Liver (tissue), 9 donors: ENCODE results near the gene CHST12. TPM values are rescaled to one million over a fixed set of nuclear protein-coding genes. Genes with fewer than 3 reads are reported as not detected.

Experiments
- DNase-seq: peaks from one replicate; pipeline ENCODE4 v3.0.0-alpha.2; 2017; ENCODE audit warnings: low spot score
- H3K27ac ChIP-seq, 2 donors: one replicate each; pipeline ENCODE4 v1.7.0; 2013; ENCODE audit warnings: inconsistent platforms in 2 of 2, low read length in 2 of 2, control low read depth in 1 of 2, low read depth in 1 of 2, mild to moderate bottlenecking in 1 of 2
- H3K27me3 ChIP-seq, 4 donors: one replicate each; pipeline versions ENCODE4 v1.6.1 to v1.7.0; 2013; ENCODE audit warnings: low read length in 3 of 4, inconsistent platforms in 1 of 4, mild to moderate bottlenecking in 1 of 4, moderate library complexity in 1 of 4; ENCODE audit not compliant: control insufficient read depth in 4 of 4, insufficient read depth in 4 of 4
- H3K36me3 ChIP-seq, 4 donors: one replicate each; pipeline versions ENCODE4 v1.6.1 to v1.7.0; 2013; ENCODE audit warnings: low read length in 3 of 4, mild to moderate bottlenecking in 3 of 4, low read depth in 1 of 4, moderate library complexity in 1 of 4; ENCODE audit not compliant: control insufficient read depth in 4 of 4, insufficient read depth in 3 of 4
- H3K4me1 ChIP-seq, 4 donors: one replicate each; pipeline versions ENCODE4 v1.6.1 to v1.7.0; 2013; ENCODE audit warnings: low read length in 3 of 4, mild to moderate bottlenecking in 3 of 4, moderate library complexity in 1 of 4; ENCODE audit not compliant: control insufficient read depth in 4 of 4, insufficient read depth in 4 of 4
- H3K4me3 ChIP-seq, 3 donors: one replicate each; pipeline versions ENCODE4 v1.6.1 to v1.7.0; 2013; ENCODE audit warnings: low read length in 3 of 3, control low read depth in 1 of 3, low read depth in 1 of 3, mild to moderate bottlenecking in 1 of 3
- H3K9ac ChIP-seq, 2 donors: one replicate each; pipeline ENCODE4 v1.7.0; 2013; ENCODE audit warnings: low read length in 2 of 2, mild to moderate bottlenecking in 2 of 2, moderate library complexity in 2 of 2, control low read depth in 1 of 2, low read depth in 1 of 2
- H3K9me3 ChIP-seq, 4 donors: one replicate each; pipeline versions ENCODE4 v1.6.1 to v1.7.0; 2013; ENCODE audit warnings: low read length in 3 of 4; ENCODE audit not compliant: control insufficient read depth in 4 of 4
- ATF3 ChIP-seq: IDR thresholded peaks from 2 replicates; pipeline ENCODE4 v1.6.1; 2016; ENCODE audit warnings: antibody characterized with exemption
- CTCF ChIP-seq: fragments of 150-350 bp; IDR thresholded peaks from 2 replicates; pipeline ENCODE4 v1.5.1; 2017; ENCODE audit warnings: improper control_type of control experiment, low read depth, low read length; ENCODE audit not compliant: missing input control
- EGR1 ChIP-seq, 2 donors: IDR thresholded peaks; 2 replicates each; pipeline ENCODE4 v1.6.1; 2016 to 2018; ENCODE audit warnings: antibody characterized with exemption in 2 of 2, low read depth in 2 of 2
- FOXA1 ChIP-seq: IDR thresholded peaks from 2 replicates; pipeline ENCODE4 v1.6.1; 2016; ENCODE audit warnings: antibody characterized with exemption
- FOXA2 ChIP-seq: IDR thresholded peaks from 2 replicates; pipeline ENCODE4 v1.6.1; 2016; ENCODE audit warnings: antibody characterized with exemption
- GABPA ChIP-seq, 2 donors: IDR thresholded peaks in 1 of 2; conservative IDR thresholded peaks in 1 of 2; 2 replicates each; pipeline ENCODE4 v1.6.1; 2016; ENCODE audit warnings: antibody characterized with exemption in 2 of 2, mild to moderate bottlenecking in 1 of 2, moderate library complexity in 1 of 2
- HNF4A ChIP-seq, 2 donors: conservative IDR thresholded peaks; 2 replicates each; pipeline ENCODE4 v1.6.1; 2016; ENCODE audit warnings: antibody characterized with exemption in 2 of 2, mild to moderate bottlenecking in 2 of 2
- HNF4G ChIP-seq: IDR thresholded peaks from 2 replicates; pipeline ENCODE4 v1.6.1; 2016; ENCODE audit warnings: antibody characterized with exemption
- JUND ChIP-seq, 2 donors: IDR thresholded peaks; 2 replicates each; pipeline ENCODE4 v1.6.1; 2016; ENCODE audit warnings: antibody characterized with exemption in 2 of 2
- MAX ChIP-seq: IDR thresholded peaks from 2 replicates; pipeline ENCODE4 v1.6.1; 2016; ENCODE audit warnings: antibody characterized with exemption
- NR2F2 ChIP-seq: IDR thresholded peaks from 2 replicates; pipeline ENCODE4 v1.6.1; 2016; ENCODE audit warnings: antibody characterized with exemption
- RAD21 ChIP-seq, 2 donors: IDR thresholded peaks; 2 replicates each; pipeline ENCODE4 v1.6.1; 2016; ENCODE audit warnings: antibody characterized with exemption in 2 of 2, mild to moderate bottlenecking in 2 of 2
- REST ChIP-seq: IDR thresholded peaks from 2 replicates; pipeline ENCODE4 v1.6.1; 2016; ENCODE audit warnings: antibody characterized with exemption, mild to moderate bottlenecking
- RXRA ChIP-seq, 2 donors: IDR thresholded peaks; 2 replicates each; pipeline ENCODE4 v1.6.1; 2017 to 2018; ENCODE audit warnings: antibody characterized with exemption in 2 of 2, mild to moderate bottlenecking in 1 of 2
- SP1 ChIP-seq: IDR thresholded peaks from 2 replicates; pipeline ENCODE4 v1.6.1; 2018; ENCODE audit warnings: antibody characterized with exemption, mild to moderate bottlenecking
- TAF1 ChIP-seq: conservative IDR thresholded peaks from 2 replicates; pipeline ENCODE4 v1.6.1; 2016; ENCODE audit warnings: antibody characterized with exemption, mild to moderate bottlenecking
- YY1 ChIP-seq: IDR thresholded peaks from 2 replicates; pipeline ENCODE4 v1.6.1; 2016; ENCODE audit warnings: antibody characterized with exemption, mild to moderate bottlenecking
- WGBS: extraction: QIAGEN DNeasy Blood & Tissue Kit; methylation state at CpG from one replicate; pipeline ENCODE4 v1.1.7; 2013; 5-methylcytosine and 5-hydroxymethylcytosine counted together
- polyA plus RNA-seq, 2 donors: library from polyadenylated mRNA; stranded (reverse) in 1 of 2; unstranded in 1 of 2; fragments of 200-250 nt in 1 of 2; fragments of >200 nt in 1 of 2; fragmentation: Nextera tagmentation in 1 of 2; extraction: Ambion mirVana in 1 of 2; gene quantifications; one replicate each; pipeline versions ENCODE4 v1.2.1 to v1.2.3, GENCODE V29; 2013 to 2015
- total RNA-seq, 2 donors: library from RNA; depleted of rRNA; stranded (reverse); fragments of >200 nt; gene quantifications; one replicate each; pipeline ENCODE4 v1.2.3, GENCODE V29; 2014
- TF ChIP-seq, protein P1 (sequence below): IDR thresholded peaks from 2 replicates; pipeline ENCODE4 v1.6.1; 2016; ENCODE audit warnings: antibody characterized with exemption
- donor health status: healthy.
- donor health status: healthy.
- donor health status: healthy.
- donor health status: healthy.
- donor health status: healthy.

Gene CHST12
- 1 to 10 TPM; 3.2 to 5.9 TPM for total RNA-seq
- polyA plus RNA-seq = 10 to 100 TPM in 1 of 2 donors, 1 to 10 TPM in 1; 4.5 to 11.9 TPM

DNA sequence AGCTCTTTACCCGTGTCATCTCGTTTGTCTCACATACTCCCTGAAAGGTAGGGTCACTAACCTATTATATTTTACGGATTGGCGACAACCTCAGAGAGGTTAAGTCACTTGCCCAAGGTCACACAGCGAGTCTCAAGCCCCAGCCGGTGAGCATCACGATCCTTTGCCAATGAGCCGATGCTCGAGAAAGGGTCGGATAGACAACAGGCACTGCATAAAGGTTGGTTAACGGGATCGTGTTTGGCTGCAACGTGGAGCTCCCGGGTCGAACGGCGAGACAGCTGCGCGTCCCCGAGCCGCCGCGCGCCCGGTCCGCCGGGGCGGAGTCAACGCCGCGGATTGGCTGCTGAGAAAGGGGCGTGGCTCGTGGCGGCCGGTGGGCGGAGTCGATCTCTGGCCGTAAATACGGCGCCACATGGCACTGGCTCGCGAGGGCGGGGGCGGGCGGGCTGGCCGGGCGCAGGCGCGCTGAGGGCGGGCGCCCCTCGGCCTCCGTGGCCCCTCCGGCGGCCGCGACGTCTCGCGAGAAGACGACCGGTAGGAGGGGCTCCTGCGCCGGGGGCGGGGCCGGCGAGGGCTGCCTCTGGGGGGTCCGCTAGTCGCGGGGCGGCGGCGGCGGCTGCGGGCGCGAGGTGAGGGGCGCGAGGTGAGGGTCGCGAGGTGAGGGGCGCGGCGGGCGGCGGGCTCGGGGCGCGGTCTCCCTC lies at the start of gene CHST12:
Gene CHST12 (plus strand): TSS at position 598 of the 704 bp plus-strand sequence. CDS start 29,029 bp downstream, outside the sequence.
- Histone ChIP-seq H3K36me3 (no peaks in the 10 kb centered on the region), H3K9me3 (no peaks in the 10 kb centered on the region), H3K27ac (peak within 1 kb of the TSS; percentile 63 to 91), H3K4me3 (peak within 1 kb of the TSS; percentile 76 to 95 (median 94)), H3K27me3 (no peaks in the 10 kb centered on the region), H3K9ac (peak within 1 kb of the TSS; percentile 18 to 98), H3K4me1 (peaks cover 10 to 39% (median 22%) of the 10 kb centered on the region in 4 donors)
- WGBS = under 1% methylated on average over 89 of the region's 89 CpGs
- TF ChIP-seq SP1 (peak; percentile 39), CTCF (no peak), ATF3 (no peak), RAD21 (IDR thresholded peaks at IDR 0.05) (no peak), FOXA2 (no peak), NR2F2 (no peak), JUND (IDR thresholded peaks at IDR 0.05) (no peak), YY1 (no peak), EGR1 (IDR thresholded peaks at IDR 0.05; ENCODE audit: low read depth in 2 of 2) (peak in 1 of 2 donors; percentile 47), GABPA (IDR thresholded peaks at IDR 0.05 in 1 of 2, conservative IDR thresholded peaks at IDR 0.05 in 1 of 2) (no peak), HNF4A (conservative IDR thresholded peaks at IDR 0.05) (peak in 1 of 2 donors; percentile 15), RXRA (IDR thresholded peaks at IDR 0.05) (no peak), HNF4G (no peak), FOXA1 (no peak), MAX (no peak), REST (no peak), TAF1 (no peak)
- TF ChIP-seq, protein P1, sequence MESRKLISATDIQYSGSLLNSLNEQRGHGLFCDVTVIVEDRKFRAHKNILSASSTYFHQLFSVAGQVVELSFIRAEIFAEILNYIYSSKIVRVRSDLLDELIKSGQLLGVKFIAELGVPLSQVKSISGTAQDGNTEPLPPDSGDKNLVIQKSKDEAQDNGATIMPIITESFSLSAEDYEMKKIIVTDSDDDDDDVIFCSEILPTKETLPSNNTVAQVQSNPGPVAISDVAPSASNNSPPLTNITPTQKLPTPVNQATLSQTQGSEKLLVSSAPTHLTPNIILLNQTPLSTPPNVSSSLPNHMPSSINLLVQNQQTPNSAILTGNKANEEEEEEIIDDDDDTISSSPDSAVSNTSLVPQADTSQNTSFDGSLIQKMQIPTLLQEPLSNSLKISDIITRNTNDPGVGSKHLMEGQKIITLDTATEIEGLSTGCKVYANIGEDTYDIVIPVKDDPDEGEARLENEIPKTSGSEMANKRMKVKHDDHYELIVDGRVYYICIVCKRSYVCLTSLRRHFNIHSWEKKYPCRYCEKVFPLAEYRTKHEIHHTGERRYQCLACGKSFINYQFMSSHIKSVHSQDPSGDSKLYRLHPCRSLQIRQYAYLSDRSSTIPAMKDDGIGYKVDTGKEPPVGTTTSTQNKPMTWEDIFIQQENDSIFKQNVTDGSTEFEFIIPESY = peak; percentile 86
- peak; percentile 96 for DNase-seq
